ENCODE data around the gene C2orf81. TPM values are rescaled to one million over a fixed set of nuclear protein-coding genes. Genes with fewer than 3 reads are reported as not detected.

The C2orf81 gene
- total and polyA plus RNA-seq, 4 donors = 0.08 to 0.44 (median 0.29) TPM

DNA sequence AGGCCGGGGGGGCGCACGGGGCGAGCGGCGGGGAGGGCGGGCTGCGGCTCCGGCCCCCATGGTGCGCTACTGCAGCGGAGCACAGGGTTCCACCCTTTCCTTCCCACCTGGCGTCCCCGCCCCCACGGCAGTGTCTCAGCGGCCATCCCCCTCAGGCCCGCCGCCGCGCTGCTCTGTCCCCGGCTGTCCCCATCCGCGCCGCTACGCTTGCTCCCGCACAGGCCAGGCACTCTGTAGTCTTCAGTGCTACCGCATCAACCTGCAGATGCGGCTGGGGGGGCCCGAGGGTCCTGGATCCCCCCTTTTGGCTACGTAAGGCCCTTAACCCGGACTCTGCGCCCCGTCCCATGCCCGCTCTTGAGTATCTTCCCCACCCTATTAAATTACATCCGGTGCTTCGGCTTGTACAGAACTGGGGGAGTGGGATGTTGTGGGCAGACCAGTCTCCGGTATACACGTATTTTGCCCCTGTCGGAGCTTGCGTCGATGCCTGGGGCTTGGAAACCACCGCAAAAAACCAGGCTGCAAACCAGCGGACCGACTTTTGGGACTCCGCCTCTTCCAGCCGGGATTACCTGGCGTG is 36.2 kb upstream of the C2orf81 start:
- Histone ChIP-seq H3K27me3 (ENCODE audit: control insufficient read depth in 4 of 4, insufficient read depth in 4 of 4, low read length in 3 of 4) (no peaks in the 10 kb centered on the region), H3K4me3 (ENCODE audit: low read depth in 1 of 3, low read length in 3 of 3) (peak overlapping the region; percentile 65 to 76 (median 75)), H3K27ac (ENCODE audit: low read depth in 1 of 2, low read length in 2 of 2) (peak overlapping the region; percentile 97 to 99), H3K9me3 (ENCODE audit: control insufficient read depth in 4 of 4, low read length in 3 of 4) (no peaks in the 10 kb centered on the region), H3K4me1 (ENCODE audit: control insufficient read depth in 4 of 4, insufficient read depth in 4 of 4, low read length in 3 of 4) (peaks cover 5 to 40% (median 34%) of the 10 kb centered on the region in 4 donors), H3K9ac (ENCODE audit: low read depth in 1 of 2, low read length in 2 of 2) (peak overlapping the region; percentile 76 to 90), H3K36me3 (ENCODE audit: control insufficient read depth in 4 of 4, insufficient read depth in 3 of 4, low read depth in 1 of 4, low read length in 3 of 4) (peaks cover 3 to 13% (median 5%) of the 10 kb centered on the region in 4 donors)
- TF ChIP-seq RAD21 (IDR thresholded peaks at IDR 0.05) = no peak
- TF ChIP-seq YY1 (IDR thresholded peaks at IDR 0.05) = no peak
- TF ChIP-seq TAF1 (conservative IDR thresholded peaks at IDR 0.05) = no peak
- TF ChIP-seq, protein P1, sequence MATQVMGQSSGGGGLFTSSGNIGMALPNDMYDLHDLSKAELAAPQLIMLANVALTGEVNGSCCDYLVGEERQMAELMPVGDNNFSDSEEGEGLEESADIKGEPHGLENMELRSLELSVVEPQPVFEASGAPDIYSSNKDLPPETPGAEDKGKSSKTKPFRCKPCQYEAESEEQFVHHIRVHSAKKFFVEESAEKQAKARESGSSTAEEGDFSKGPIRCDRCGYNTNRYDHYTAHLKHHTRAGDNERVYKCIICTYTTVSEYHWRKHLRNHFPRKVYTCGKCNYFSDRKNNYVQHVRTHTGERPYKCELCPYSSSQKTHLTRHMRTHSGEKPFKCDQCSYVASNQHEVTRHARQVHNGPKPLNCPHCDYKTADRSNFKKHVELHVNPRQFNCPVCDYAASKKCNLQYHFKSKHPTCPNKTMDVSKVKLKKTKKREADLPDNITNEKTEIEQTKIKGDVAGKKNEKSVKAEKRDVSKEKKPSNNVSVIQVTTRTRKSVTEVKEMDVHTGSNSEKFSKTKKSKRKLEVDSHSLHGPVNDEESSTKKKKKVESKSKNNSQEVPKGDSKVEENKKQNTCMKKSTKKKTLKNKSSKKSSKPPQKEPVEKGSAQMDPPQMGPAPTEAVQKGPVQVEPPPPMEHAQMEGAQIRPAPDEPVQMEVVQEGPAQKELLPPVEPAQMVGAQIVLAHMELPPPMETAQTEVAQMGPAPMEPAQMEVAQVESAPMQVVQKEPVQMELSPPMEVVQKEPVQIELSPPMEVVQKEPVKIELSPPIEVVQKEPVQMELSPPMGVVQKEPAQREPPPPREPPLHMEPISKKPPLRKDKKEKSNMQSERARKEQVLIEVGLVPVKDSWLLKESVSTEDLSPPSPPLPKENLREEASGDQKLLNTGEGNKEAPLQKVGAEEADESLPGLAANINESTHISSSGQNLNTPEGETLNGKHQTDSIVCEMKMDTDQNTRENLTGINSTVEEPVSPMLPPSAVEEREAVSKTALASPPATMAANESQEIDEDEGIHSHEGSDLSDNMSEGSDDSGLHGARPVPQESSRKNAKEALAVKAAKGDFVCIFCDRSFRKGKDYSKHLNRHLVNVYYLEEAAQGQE (IDR thresholded peaks at IDR 0.05) = peak; percentile 84
- WGBS = under 1% methylated on average over 46 of the region's 46 CpGs
- peak; percentile 79 for DNase-seq (ENCODE audit: low spot score)

DNA sequence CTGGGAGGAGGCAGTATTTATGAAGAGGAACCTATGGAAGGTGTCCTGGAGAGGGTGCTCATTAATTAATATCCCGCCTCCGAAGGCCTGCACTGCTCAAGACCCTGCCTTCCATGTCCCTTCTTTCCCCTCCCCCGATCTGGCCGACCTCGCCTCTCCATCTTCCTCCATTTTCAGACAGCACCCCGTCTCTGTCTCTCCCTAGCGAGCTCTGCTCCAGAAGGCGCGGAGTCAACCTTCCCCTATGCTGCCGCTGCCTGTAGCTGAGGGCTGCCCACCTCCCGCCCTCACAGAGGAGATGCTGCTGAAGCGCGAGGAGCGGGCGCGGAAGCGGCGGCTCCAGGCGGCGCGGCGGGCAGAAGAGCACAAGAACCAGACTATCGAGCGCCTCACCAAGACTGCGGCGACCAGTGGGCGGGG is 35.7 kb upstream of the C2orf81 start:
- Histone ChIP-seq H3K27me3 (ENCODE audit: control insufficient read depth in 4 of 4, insufficient read depth in 4 of 4, low read length in 3 of 4) (no peaks in the 10 kb centered on the region), H3K9ac (ENCODE audit: low read depth in 1 of 2, low read length in 2 of 2) (no peak overlapping the region), H3K9me3 (ENCODE audit: control insufficient read depth in 4 of 4, low read length in 3 of 4) (no peaks in the 10 kb centered on the region), H3K4me1 (ENCODE audit: control insufficient read depth in 4 of 4, insufficient read depth in 4 of 4, low read length in 3 of 4) (peaks cover 5 to 40% (median 34%) of the 10 kb centered on the region in 4 donors), H3K4me3 (ENCODE audit: low read depth in 1 of 3, low read length in 3 of 3) (peak overlapping the region; percentile 44 to 75 (median 65)), H3K27ac (ENCODE audit: low read depth in 1 of 2, low read length in 2 of 2) (peak overlapping the region; percentile 97 to 99), H3K36me3 (ENCODE audit: control insufficient read depth in 4 of 4, insufficient read depth in 3 of 4, low read depth in 1 of 4, low read length in 3 of 4) (peaks cover 0 to 8% (median 5%) of the 10 kb centered on the region in 4 donors)
- TF ChIP-seq, protein P2, sequence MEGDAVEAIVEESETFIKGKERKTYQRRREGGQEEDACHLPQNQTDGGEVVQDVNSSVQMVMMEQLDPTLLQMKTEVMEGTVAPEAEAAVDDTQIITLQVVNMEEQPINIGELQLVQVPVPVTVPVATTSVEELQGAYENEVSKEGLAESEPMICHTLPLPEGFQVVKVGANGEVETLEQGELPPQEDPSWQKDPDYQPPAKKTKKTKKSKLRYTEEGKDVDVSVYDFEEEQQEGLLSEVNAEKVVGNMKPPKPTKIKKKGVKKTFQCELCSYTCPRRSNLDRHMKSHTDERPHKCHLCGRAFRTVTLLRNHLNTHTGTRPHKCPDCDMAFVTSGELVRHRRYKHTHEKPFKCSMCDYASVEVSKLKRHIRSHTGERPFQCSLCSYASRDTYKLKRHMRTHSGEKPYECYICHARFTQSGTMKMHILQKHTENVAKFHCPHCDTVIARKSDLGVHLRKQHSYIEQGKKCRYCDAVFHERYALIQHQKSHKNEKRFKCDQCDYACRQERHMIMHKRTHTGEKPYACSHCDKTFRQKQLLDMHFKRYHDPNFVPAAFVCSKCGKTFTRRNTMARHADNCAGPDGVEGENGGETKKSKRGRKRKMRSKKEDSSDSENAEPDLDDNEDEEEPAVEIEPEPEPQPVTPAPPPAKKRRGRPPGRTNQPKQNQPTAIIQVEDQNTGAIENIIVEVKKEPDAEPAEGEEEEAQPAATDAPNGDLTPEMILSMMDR (IDR thresholded peaks at IDR 0.05; ENCODE audit: low read depth, low read length, missing input control) = no peak
- TF ChIP-seq SP1 (IDR thresholded peaks at IDR 0.05) (no peak), EGR1 (IDR thresholded peaks at IDR 0.05; ENCODE audit: low read depth in 2 of 2) (no peak)
- under 1% methylated on average over 27 of the region's 27 CpGs for WGBS
- DNase-seq (ENCODE audit: low spot score) = no peak

DNA sequence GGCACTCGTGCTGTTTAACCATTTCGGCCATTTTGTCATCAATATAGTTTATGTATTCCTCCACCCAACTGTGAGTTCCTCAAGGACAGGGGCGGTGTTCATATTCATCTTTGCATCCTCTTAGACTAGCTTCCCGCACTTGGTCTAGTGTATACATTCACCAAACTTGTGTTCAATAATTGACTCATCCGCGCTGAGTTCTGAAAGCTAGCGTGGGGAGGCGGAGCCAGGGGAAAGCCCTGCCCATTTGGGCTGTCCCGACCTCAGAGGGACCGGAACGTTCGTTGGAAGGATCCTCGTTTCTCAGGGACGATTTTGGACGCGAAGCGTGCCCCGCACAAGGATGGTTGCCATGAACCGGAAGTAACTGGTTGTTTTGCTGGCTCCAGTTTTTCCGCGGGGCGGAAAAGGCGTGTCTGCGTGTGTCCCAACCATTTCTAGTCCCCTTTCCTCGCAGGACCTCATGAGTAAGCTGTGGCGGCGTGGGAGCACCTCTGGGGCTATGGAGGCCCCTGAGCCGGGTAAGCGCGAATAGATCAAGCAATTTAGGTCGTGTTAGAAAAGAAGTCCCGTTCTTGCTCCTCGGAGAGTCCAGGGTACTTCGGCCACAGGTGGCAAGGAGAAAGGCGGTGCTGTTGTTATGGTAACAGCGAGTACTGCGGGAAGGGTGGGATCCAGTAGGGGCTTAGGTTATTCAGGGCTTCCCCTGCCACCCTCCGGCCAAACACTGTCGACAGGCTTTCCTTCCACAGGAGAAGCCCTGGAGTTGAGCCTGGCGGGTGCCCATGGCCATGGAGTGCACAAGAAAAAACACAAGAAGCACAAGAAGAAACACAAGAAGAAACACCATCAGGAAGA is 33.5 kb upstream of the C2orf81 start, which contains the start of gene INO80B:
INO80B (plus strand) TSS at position 434 of the 858 bp plus-strand sequence; CDS start at position 464, 30 bp downstream.
- Histone ChIP-seq H3K4me3 (ENCODE audit: low read depth in 1 of 3, low read length in 3 of 3) (peak within 1 kb of the TSS; percentile 67 to 98 (median 74)), H3K36me3 (ENCODE audit: control insufficient read depth in 4 of 4, insufficient read depth in 3 of 4, low read depth in 1 of 4, low read length in 3 of 4) (no peaks in the 10 kb centered on the region), H3K27ac (ENCODE audit: low read depth in 1 of 2, low read length in 2 of 2) (peak within 1 kb of the TSS; percentile 6 to 72), H3K27me3 (ENCODE audit: control insufficient read depth in 4 of 4, insufficient read depth in 4 of 4, low read length in 3 of 4) (no peaks in the 10 kb centered on the region), H3K9me3 (ENCODE audit: control insufficient read depth in 4 of 4, low read length in 3 of 4) (no peaks in the 10 kb centered on the region), H3K9ac (ENCODE audit: low read depth in 1 of 2, low read length in 2 of 2) (peak within 1 kb of the TSS; percentile 50 to 71), H3K4me1 (ENCODE audit: control insufficient read depth in 4 of 4, insufficient read depth in 4 of 4, low read length in 3 of 4) (peaks cover 5 to 40% (median 34%) of the 10 kb centered on the region in 4 donors)
- DNase-seq (ENCODE audit: low spot score) = peak; percentile 97
- 1% methylated on average over 40 of the region's 40 CpGs for WGBS
- TF ChIP-seq, protein P2 (IDR thresholded peaks at IDR 0.05; ENCODE audit: low read depth, low read length, missing input control) = no peak
- TF ChIP-seq RXRA (IDR thresholded peaks at IDR 0.05) (peak; percentile 69 to 85), JUND (IDR thresholded peaks at IDR 0.05) (no peak), HNF4A (conservative IDR thresholded peaks at IDR 0.05) (peak; percentile 38 to 52), FOXA1 (IDR thresholded peaks at IDR 0.05) (peak; percentile 61), RAD21 (IDR thresholded peaks at IDR 0.05) (peak; percentile 60 to 77)
- TF ChIP-seq, protein P3, sequence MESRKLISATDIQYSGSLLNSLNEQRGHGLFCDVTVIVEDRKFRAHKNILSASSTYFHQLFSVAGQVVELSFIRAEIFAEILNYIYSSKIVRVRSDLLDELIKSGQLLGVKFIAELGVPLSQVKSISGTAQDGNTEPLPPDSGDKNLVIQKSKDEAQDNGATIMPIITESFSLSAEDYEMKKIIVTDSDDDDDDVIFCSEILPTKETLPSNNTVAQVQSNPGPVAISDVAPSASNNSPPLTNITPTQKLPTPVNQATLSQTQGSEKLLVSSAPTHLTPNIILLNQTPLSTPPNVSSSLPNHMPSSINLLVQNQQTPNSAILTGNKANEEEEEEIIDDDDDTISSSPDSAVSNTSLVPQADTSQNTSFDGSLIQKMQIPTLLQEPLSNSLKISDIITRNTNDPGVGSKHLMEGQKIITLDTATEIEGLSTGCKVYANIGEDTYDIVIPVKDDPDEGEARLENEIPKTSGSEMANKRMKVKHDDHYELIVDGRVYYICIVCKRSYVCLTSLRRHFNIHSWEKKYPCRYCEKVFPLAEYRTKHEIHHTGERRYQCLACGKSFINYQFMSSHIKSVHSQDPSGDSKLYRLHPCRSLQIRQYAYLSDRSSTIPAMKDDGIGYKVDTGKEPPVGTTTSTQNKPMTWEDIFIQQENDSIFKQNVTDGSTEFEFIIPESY (IDR thresholded peaks at IDR 0.05) = peak; percentile 87
- TF ChIP-seq, protein P4, sequence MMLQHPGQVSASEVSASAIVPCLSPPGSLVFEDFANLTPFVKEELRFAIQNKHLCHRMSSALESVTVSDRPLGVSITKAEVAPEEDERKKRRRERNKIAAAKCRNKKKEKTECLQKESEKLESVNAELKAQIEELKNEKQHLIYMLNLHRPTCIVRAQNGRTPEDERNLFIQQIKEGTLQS (IDR thresholded peaks at IDR 0.05) = peak; percentile 47

Data from liver (tissue), 9 donors.